HT1080 (cell line): ENCODE results near the gene GGCX. TPM values are rescaled to one million over a fixed set of nuclear protein-coding genes. Genes with fewer than 3 reads are reported as not detected.
A peak's percentile ranks its signal among the peaks of the same experiment; 100 is the strongest.
"Not testable (repeated sequence)": the region's sequence is repeated elsewhere in the genome, so short reads cannot be mapped to it uniquely, and the experiment has no call there.

Experiments
- DNase-seq: peaks from one replicate; pipeline ENCODE4 v3.0.0-alpha.2; 2015; ENCODE audit warnings: low read depth
- polyA plus RNA-seq, 2 experiments: library from polyadenylated mRNA; depleted of rRNA; stranded (reverse); fragments of >200 nt; gene quantifications; 2 replicates each; pipeline ENCODE4 v1.2.3, GENCODE V29; 2015
- total RNA-seq: library from RNA; depleted of rRNA; stranded (reverse); fragments of >200 nt; shearing (Covaris generic); gene quantifications from 2 replicates; pipeline ENCODE4 v1.2.3, GENCODE V29; 2014; rRNA removed

The GGCX gene
- 37.8 and 41.9 TPM in 2 replicates for total RNA-seq
- 25.4 and 28.8 TPM in 2 replicates for polyA plus RNA-seq (2015; cell fraction: cytosol; rRNA removed)
- polyA plus RNA-seq (2015; cell fraction: nucleus; rRNA removed) = 74.9 and 85.5 TPM in 2 replicates

- DNase-seq = peak; percentile 90
Observed at GRCh38 chr2:85561280-85562212, at the start of gene GGCX. TSS of gene GGCX (minus strand) at chr2:85561493. CDS start at chr2:85561428, 65 bp downstream.

GRCh38 chr2:85607268-85608215, 46.2 kb upstream of the GGCX start:
- no peak for DNase-seq

- no peak for DNase-seq
Observed at GRCh38 chr2:85606116-85606455, 44.8 kb upstream of the GGCX start.

DNA sequence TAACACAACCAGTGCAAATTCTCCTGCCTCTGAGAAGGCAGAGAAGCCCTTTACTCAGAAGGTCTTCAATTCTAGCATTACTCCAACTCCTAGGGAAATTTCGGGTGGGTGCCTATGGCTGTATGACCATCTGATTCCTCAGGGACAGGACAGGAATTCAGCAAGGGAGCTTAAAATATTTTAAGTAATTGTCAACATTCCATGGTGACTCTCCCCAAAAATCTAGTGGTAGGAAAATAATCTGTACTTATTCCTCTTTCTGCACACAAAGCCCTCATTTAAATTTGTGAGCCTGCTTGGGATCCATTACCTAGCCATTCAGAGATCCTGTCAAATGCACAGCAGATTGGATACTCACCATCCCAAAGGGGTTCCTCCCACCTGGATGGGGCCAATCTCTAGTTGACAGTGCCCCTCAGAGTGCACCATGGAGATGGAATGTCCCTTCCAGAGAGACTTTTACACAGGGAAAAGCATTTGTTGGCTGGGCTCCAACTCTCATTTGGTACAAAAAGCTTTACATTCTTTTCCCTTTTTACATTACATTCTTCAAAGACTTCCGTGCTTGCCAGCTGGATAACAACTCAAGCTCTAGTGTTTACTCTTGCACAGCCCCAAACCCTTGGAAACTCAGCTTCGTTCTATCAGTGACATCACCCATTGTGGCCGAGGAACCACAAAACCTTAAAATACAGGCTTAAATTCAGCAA, 44.3 kb upstream of the GGCX start:
- DNase-seq = no peak

DNA sequence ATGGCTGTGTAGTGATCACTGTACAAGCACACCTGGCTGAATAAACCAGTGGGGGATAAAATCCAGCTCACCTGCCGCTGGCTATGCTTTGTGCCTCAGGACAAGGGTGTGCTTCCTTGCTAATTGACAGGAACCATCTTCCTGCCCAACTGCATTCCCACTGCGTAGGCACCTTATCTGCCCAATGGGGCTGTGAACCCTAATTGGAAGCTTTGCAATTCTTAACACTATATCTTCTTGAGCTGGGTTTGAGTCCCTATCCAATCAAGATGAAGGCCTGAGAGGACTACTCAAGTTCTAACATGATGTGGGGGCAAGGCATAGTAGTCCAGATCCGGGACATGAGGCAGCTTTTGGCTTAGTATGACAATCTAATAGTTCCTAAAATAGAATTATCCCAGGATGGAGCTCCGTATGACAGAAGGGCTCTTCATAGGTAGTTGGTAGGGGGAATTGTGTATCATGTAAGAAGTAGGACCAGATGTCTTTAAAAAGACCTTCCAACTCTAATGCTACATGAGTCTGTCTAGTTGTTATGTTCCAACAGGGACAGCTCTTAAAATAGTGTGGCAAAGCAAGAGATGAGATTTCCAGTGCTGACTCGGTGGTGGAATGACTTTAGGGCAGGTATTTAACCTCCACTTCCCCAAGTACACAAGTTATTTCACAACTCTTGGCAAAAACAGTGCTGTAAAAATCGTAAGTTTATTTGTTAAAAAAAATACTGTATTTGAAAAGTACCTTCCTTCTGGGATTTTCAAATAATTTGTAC, 43.5 kb upstream of the GGCX start:
- no peak for DNase-seq

DNA sequence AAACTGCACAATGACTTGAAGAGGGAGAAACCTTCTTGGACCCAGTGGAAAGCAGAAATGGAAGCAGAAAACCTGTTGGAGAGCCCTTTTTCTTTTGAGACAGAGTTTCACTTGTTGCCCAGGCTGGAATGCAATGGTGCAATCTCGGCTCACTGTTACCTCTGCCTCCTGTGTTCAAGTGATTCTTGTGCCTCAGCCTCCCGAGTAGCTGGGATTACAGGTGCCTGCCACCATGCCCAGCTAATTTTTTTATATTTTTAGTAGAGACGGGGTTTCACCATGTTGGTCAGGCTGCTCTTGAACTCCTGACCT, 42.8 kb upstream of the GGCX start:
- DNase-seq = not testable (repeated sequence)

- DNase-seq = peak; percentile 88
Observed at GRCh38 chr2:85602476-85603234, 41.4 kb upstream of the GGCX start, which contains the start of gene TMEM150A. TSS of gene TMEM150A (minus strand) at chr2:85602698. CDS start at chr2:85601948, 750 bp downstream.

- DNase-seq = peak; percentile 27
Observed at GRCh38 chr2:85601771-85602475, 40.6 kb upstream of the GGCX start.

DNA sequence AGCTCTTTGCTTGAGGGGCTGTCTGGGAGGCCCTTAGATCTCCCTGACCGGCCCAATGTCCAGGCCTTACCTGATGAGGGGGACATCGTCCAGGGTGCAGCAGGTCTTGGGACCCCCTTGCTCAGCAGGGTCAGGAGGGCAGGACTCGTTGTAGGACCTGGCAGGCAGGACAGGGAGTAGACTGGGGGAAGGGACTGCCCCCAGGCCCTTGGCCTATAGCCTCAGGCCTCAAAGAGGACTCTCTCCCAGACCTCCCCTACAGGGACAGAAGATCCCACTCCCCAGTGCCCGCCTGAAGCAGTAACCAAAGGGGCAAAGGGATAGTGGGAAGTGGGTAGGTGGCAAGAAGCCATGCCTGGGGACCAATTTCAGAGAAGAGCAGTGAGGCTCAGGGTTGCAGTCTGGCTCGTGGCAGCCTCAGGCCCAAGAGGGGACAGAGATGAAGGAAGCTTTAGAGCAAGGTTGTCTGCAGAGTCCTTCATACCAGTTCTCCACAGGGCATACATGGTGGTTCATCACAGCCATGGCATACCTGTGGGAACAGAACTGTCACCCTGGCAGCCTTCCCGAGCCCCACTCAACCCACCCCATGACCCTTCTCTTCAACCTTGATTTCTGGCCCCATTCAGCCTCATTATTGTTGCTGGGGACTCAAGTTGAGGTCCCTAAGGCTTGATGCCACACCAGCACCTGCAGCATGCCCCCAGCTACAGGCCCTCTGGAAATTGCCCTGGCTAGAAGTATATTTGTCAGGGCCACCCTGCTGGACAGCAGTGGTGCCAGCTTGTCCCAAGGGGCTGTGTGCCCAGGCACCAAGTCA, 39.9 kb upstream of the GGCX start:
- DNase-seq = no peak

DNA sequence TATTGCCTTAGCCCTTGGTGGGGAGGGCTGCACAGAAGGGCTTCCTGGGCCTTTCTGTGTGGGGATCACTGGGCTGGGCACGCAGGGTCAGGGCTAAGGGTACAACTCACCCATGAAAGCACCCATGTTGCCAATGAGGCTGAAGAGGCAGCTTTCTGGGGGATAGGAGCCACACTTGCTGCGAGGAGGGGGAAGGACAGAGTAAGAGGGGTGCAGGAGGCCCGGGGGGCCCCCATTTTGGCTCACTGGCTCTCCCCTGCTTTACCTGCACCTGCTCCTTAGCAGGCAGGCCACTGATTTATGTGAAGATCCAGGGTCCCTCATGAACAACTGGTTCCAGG, 38.9 kb upstream of the GGCX start:
- no peak for DNase-seq

DNA sequence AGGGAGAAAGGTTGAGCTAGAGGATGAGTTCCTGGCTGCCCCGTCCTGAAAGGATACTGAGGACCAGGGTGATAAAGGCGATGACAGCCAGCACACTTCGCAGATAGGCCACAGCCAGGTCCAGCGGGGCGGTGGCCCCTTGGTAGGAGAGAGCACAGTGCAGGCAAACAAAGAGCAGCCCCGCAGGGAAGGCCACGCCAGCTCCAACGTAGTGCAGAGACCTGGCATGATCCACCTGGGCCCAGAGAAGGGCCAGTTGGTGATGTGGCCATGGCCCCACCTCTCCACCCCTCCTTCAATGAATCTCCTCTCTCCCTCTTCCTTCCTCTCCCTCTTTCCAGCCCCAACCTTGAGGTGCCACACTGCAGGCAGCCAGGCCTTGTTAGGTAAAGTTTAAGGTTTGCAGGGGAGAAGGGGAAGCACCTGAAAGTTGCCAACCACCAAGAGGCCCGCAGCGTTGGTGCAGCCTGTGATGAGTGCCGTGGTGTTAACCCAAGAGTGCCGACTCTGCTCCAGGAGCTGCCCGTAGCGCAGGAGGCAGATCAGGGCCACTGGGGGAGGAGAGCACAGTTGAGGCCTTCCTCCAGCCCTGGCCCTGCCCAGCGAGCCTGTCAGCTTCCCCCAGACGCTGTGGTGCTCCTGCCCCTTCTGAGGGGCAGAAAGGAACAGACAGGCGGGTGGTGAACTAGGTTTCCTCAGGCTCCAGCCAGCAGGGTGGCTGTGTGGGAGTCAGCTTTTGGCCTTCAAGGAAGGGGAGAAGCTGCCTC, 38.4 kb upstream of the GGCX start:
- no peak for DNase-seq

GRCh38 chr2:85598594-85599340, 37.5 kb upstream of the GGCX start:
- no peak for DNase-seq

GRCh38 chr2:85597241-85597640, 35.9 kb upstream of the GGCX start:
- DNase-seq = no peak

DNA sequence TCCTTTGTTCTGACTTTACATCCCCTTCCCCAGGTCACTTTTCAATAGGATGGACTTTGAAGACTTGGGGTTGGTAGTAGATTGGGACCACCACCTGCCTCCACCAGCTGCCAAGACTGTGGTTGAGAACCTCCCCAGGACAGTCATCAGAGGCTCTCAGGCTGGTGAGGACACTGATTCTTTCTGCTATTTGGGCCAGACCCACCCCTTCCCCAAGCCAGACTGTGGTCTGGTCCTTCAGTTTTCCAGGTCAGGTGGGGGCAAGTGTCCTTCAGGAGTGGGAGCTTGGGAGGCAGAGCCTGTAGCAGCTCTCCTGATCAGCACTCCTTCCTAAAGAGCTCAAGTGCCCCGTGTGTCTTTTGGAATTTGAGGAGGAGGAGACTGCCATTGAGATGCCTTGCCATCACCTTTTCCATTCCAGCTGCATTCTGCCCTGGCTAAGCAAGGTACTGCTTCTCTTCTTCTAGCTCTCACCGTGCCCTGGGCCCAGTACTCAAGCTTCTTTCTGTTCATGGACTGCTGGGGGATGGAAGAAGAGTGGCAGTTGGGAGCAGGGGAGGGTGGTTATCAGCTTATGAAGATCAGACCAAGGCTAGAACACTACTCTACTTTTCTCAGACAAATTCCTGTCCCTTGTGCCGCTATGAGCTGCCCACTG, 35.3 kb upstream of the GGCX start:
- no peak for DNase-seq

GRCh38 chr2:85596026-85596333, 34.7 kb upstream of the GGCX start:
- DNase-seq = no peak

DNA sequence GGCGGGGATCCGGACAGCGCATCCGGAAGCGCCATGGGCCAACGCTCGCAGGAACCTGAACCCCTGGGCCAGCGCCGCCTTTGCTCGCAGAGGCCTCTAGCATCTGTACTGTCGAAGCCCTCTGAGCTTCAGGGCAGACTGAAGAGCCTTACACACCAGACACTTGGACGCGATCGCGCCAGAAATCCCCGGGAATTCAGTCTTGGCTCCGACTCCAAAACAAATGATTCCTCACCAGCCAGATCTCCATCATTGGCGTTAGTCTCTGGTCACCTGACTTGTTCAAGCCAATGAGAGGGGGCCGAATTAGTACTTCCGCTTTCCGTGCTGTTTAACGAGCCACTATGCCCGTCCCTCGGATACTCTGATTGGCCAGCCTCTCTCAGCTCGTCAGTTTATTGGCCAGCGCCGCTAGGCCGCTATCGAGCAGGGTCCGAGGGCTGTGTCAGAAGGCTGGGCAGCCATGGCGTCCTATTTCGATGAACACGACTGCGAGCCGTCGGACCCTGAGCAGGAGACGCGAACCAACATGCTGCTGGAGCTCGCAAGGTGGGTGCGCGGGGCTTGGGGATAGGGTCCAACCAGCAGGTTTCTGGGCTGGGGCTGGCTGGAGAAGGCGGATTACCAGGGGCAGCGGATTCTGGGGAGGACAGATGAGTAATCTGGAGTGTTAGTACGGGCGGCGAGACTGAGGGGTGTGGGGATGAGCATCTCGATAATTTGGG, 34.2 kb upstream of the GGCX start, which contains the start of gene RNF181:
Gene RNF181 (plus strand): TSS at position 445 of the 725 bp plus-strand sequence. CDS start 19 bp downstream, at position 464.
- DNase-seq = peak; percentile 97
